KOPT-K1 (cell line): ENCODE results near the gene MAP2K5.

ENCODE experiments used
- H3K27ac ChIP-seq: fragments of 200-600 bp; sonication (generic); 2 replicates; pipeline ENCODE4 v1.5.1; 2016; ENCODE audit warnings: antibody characterized with exemption, mild to moderate bottlenecking, low read depth, low read length; ENCODE audit not compliant: poor library complexity, severe bottlenecking
- H3K36me3 ChIP-seq: fragments of 200-600 bp; sonication (generic); 2 replicates; pipeline ENCODE4 v1.5.1; 2017; ENCODE audit warnings: antibody characterized with exemption, mild to moderate bottlenecking, low read length, moderate library complexity; ENCODE audit not compliant: insufficient read depth
- H3K9me3 ChIP-seq: fragments of 200-600 bp; sonication (generic); 2 replicates; pipeline ENCODE4 v1.5.1; 2017; ENCODE audit warnings: antibody characterized with exemption, low read length, mild to moderate bottlenecking; ENCODE audit not compliant: insufficient read depth, poor library complexity, severe bottlenecking

MAP2K5 gene

DNA sequence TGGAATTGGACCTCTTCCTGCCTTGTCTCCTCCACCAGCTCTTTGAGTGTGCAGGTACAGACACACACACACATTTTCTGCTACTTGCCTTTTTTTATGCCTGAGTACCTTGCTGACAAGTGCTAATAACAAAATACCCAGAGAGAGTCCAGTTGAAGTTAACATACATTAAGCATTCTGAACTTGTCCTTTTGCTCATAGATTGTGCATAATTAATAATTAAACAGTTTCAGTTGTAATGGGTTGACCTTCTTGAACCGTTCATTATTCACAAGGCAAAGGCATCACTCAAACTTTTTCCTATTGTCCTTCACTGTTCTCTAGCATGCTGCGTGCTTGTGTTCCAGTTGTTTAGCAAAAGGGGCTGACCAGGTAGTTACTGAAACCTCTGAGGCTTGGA, 223.2 kb downstream of the MAP2K5 start:
- H3K27ac ChIP-seq, result no peak overlapping the region
- H3K9me3 ChIP-seq, result no peaks in the 10 kb centered on the region

DNA sequence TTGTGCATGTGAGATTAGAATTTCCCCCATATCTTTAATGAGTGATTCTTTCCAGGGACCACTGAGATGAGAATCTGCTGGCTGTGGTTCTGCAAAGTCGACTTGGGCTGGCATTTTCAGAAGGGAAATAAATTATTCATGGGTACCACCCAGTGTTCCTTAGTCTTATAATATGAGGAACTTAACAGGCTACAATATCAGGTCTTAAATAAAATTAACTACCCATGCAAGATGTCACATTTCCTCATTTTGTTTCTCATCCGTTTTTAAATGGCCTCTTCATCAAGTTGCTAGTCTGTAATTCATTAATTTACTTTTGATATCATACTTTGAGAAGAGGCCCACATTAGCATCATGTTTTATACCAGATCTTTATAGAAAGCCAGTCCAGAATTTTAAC, 224.5 kb downstream of the MAP2K5 start:
- H3K9me3 ChIP-seq, result no peaks in the 10 kb centered on the region
- no peaks in the 10 kb centered on the region for H3K36me3 ChIP-seq
- no peak overlapping the region for H3K27ac ChIP-seq

More for the DNA sequence above, 223.2 kb downstream of the MAP2K5 start:
- no peaks in the 10 kb centered on the region for H3K36me3 ChIP-seq

GRCh38 chr15:67768313-67768977, 225.9 kb downstream of the MAP2K5 start:
- no peaks in the 10 kb centered on the region for H3K9me3 ChIP-seq
- H3K36me3 ChIP-seq, result no peaks in the 10 kb centered on the region
- H3K27ac ChIP-seq, result no peak overlapping the region

GRCh38 chr15:67769497-67770357, 227.2 kb downstream of the MAP2K5 start:
- no peaks in the 10 kb centered on the region for H3K9me3 ChIP-seq
- H3K27ac ChIP-seq, result no peak overlapping the region
- H3K36me3 ChIP-seq, result no peaks in the 10 kb centered on the region

DNA sequence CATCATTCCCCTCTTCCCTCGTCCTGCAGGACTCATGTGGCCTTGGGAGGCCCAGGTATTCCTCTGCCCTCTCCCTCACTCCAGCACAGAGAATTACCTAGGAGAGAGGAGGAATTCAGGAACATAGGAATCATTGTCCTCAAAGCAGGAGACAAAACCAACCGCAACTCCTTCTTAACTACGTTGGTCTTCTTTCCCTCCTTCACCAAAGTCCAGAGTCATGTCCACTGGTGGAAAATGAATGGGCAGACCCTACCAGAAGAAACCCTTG, 227.8 kb downstream of the MAP2K5 start:
- Histone ChIP-seq H3K27ac (no peak overlapping the region), H3K36me3 (no peaks in the 10 kb centered on the region), H3K9me3 (no peaks in the 10 kb centered on the region)

GRCh38 chr15:67771189-67771800, 228.8 kb downstream of the MAP2K5 start:
- no peaks in the 10 kb centered on the region for H3K9me3 ChIP-seq
- no peaks in the 10 kb centered on the region for H3K36me3 ChIP-seq
- H3K27ac ChIP-seq, result no peak overlapping the region

DNA sequence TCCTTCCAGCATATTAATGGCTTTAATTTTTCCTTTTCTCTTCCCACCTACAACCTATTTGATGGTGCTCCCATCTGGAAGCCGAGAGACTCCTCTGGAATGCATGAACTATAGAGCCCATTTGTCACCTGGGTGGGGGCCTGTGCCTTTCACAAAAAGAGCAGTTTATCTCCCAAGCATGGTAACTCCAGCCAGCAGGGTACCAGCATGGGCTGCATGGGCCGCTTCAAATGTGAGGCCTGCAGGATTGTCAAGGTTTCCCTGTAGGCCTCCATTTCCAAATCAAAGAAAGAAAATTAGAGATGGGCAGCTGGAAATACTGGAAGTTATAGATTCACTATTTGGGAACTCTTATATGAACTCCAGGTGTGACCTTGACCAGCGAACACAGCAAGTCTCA, 232.1 kb downstream of the MAP2K5 start:
- Histone ChIP-seq H3K36me3 (no peaks in the 10 kb centered on the region), H3K9me3 (no peaks in the 10 kb centered on the region), H3K27ac (no peak overlapping the region)

DNA sequence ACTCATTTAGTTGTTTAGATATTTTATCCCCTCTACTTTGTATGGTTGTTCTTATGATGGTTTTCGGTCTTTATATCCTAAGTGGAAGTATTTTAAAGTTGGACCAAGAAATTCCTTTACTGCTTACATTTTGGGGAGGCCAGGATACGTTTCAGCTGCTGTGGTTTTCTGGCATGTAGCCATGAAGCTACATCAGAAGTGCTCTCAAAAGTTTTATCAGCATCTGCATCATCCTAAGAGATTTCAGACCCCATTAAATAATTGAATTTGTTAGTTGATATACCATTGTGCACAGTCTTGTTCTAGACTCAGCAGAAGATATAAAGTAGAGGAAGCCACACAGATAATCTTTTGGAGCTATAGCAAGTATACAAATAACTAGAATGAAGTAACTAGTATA, 232.7 kb downstream of the MAP2K5 start:
- Histone ChIP-seq H3K9me3 (no peaks in the 10 kb centered on the region), H3K36me3 (no peaks in the 10 kb centered on the region), H3K27ac (no peak overlapping the region)

GRCh38 chr15:67775998-67776397, 233.5 kb downstream of the MAP2K5 start:
- H3K36me3 ChIP-seq, result no peaks in the 10 kb centered on the region
- no peaks in the 10 kb centered on the region for H3K9me3 ChIP-seq
- H3K27ac ChIP-seq, result no peak overlapping the region

- Histone ChIP-seq H3K36me3 (no peaks in the 10 kb centered on the region), H3K27ac (no peak overlapping the region)
Observed at GRCh38 chr15:67776600-67776999, 234.1 kb downstream of the MAP2K5 start.

DNA sequence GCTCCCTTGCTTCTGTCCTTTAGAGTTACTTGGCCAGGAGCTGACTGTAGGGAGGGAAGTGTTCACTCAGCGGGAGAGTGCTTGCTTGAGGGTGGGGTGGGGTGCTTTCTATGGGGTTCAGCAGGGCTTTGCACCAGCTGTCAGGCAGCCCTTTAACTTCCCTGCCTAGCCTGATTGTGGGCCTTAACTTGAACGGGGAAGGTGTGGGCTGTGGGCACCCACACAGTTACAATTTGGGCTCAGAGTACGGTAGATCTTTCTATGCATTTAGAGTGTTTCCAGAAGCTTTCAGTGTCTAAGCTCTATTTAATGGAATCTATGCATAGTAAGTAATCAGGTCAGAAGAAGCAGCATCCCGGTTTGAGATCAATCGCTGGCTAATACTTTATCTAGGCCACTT, 234.6 kb downstream of the MAP2K5 start:
- H3K9me3 ChIP-seq, result no peaks in the 10 kb centered on the region
- H3K27ac ChIP-seq, result no peak overlapping the region
- no peaks in the 10 kb centered on the region for H3K36me3 ChIP-seq

More at GRCh38 chr15:67776600-67776999, 234.1 kb downstream of the MAP2K5 start:
- H3K9me3 ChIP-seq, result no peaks in the 10 kb centered on the region

GRCh38 chr15:67777773-67778172, 235.3 kb downstream of the MAP2K5 start:
- Histone ChIP-seq H3K9me3 (no peaks in the 10 kb centered on the region), H3K27ac (no peak overlapping the region), H3K36me3 (no peaks in the 10 kb centered on the region)

GRCh38 chr15:67778968-67779548, 236.6 kb downstream of the MAP2K5 start:
- no peaks in the 10 kb centered on the region for H3K36me3 ChIP-seq
- H3K9me3 ChIP-seq, result no peaks in the 10 kb centered on the region
- H3K27ac ChIP-seq, result no peak overlapping the region

- no peaks in the 10 kb centered on the region for H3K36me3 ChIP-seq
- H3K27ac ChIP-seq, result no peak overlapping the region
- H3K9me3 ChIP-seq, result no peaks in the 10 kb centered on the region
Observed at GRCh38 chr15:67779549-67780111, 237.1 kb downstream of the MAP2K5 start.

DNA sequence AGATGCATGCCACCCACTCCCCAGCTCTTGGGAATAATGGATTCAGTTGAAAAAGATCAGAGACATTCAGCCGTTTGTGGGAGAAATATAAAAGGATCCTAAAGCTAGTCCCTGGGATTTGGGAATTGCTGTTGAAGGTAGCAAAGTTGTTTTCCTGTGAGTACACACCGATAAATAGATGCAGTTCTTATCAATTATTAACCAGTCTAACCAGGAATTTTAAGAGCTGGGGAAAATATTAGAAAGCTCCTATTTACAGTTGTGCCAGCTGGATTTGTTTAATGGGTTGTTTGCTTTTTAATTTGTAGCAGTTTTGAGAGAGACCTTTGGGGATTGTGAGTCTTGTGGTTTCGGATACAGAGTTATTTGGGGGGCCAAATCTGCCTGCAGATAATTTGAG, 238.6 kb downstream of the MAP2K5 start:
- no peak overlapping the region for H3K27ac ChIP-seq
- H3K9me3 ChIP-seq, result no peaks in the 10 kb centered on the region
- no peaks in the 10 kb centered on the region for H3K36me3 ChIP-seq
